ENCODE results near the gene PAQR3.
"Not testable (repeated sequence)": the region's sequence is repeated elsewhere in the genome, so short reads cannot be mapped to it uniquely, and the experiment has no call there.

GRCh38 chr4:78868712-78869111 is 70.5 kb downstream of the PAQR3 start:
- not testable (repeated sequence) for TF ChIP-seq SMARCB1 (IDR thresholded peaks at IDR 0.05; ENCODE audit: insufficient read length, low read depth); MAX (CRISPR knock-in tag; IDR thresholded peaks at IDR 0.05); SIN3A (IDR thresholded peaks at IDR 0.05; ENCODE audit: borderline replicate concordance in 2 of 2, control insufficient read depth in 1 of 2, low read depth in 2 of 2, low read length in 2 of 2); ZNF282 (CRISPR knock-in tag; IDR thresholded peaks at IDR 0.05)

Measured in K562 (cell line).